Measurements from ENCODE around the gene MAP2. TPM values are rescaled to one million over a fixed set of nuclear protein-coding genes. Genes with fewer than 3 reads are reported as not detected.

The MAP2 gene
- total RNA-seq, 2 donors from 2014 or later: 18.8 to 30.7 TPM

DNA sequence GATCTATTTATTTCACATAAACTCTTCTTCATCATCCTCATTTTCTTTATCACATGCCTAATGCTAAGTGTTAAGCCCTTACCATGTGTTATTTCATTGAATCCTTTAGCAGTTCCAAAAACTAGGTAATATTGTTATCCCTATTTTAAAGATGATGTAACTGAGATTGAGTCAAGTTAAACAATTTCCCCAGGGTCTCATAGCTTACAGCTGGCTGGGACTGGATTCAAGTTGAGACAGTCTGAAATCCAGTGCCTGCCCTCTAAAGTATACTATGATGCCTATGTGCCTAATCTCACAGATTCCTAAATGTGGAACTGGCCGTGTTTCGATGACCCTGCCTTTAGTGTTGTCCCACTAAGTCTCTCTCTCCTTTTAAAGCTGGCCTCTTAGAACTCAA lies 108.5 kb downstream of the MAP2 start:
- no peak overlapping the region for H3K27ac ChIP-seq
- 92% methylated on average over 2 of the region's 2 CpGs for WGBS
- no peaks in the 10 kb centered on the region for H3K9me3 ChIP-seq
- no peak for DNase-seq (ENCODE audit: low spot score)
- TF ChIP-seq POLR2AphosphoS5 (IDR thresholded peaks at IDR 0.05) (no peak), POLR2A (IDR thresholded peaks at IDR 0.05) (no peak)
- TF ChIP-seq, protein P1, sequence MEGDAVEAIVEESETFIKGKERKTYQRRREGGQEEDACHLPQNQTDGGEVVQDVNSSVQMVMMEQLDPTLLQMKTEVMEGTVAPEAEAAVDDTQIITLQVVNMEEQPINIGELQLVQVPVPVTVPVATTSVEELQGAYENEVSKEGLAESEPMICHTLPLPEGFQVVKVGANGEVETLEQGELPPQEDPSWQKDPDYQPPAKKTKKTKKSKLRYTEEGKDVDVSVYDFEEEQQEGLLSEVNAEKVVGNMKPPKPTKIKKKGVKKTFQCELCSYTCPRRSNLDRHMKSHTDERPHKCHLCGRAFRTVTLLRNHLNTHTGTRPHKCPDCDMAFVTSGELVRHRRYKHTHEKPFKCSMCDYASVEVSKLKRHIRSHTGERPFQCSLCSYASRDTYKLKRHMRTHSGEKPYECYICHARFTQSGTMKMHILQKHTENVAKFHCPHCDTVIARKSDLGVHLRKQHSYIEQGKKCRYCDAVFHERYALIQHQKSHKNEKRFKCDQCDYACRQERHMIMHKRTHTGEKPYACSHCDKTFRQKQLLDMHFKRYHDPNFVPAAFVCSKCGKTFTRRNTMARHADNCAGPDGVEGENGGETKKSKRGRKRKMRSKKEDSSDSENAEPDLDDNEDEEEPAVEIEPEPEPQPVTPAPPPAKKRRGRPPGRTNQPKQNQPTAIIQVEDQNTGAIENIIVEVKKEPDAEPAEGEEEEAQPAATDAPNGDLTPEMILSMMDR (IDR thresholded peaks at IDR 0.05): no peak
- no peak overlapping the region for H3K4me3 ChIP-seq
- no peaks in the 10 kb centered on the region for H3K36me3 ChIP-seq
- no peaks in the 10 kb centered on the region for H3K27me3 ChIP-seq (replicated peaks; ENCODE audit: insufficient read depth)
- H3K4me1 ChIP-seq (replicated peaks): no peaks in the 10 kb centered on the region
- intact Hi-C loops (cut with DNase I): no loop called here

DNA sequence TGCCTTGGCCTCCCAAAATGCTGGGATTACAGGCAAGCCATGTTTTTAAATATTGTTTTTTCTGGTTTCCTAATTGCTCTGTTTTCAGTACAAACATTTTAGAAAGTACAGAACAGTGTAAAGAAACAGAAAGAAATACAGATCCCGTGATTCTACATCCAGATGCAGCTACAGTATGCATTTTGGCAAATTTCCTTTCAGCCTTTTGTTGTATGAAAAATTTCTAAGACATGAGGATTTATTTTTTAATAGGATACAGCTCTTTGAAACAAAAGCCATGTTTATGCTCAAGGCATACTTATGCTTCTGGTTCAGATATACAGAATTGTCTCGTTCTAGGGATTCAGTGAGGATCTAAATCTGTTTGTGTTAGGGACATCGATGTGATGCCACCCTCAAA lies 109.5 kb downstream of the MAP2 start:
- no peak overlapping the region for H3K4me3 ChIP-seq
- no peak for DNase-seq (ENCODE audit: low spot score)
- no peak overlapping the region for H3K27ac ChIP-seq
- no peaks in the 10 kb centered on the region for H3K4me1 ChIP-seq (replicated peaks)
- no peaks in the 10 kb centered on the region for H3K9me3 ChIP-seq
- WGBS: 83% methylated on average over 3 of the region's 3 CpGs
- TF ChIP-seq POLR2A (IDR thresholded peaks at IDR 0.05) (no peak), POLR2AphosphoS5 (IDR thresholded peaks at IDR 0.05) (no peak)
- TF ChIP-seq, protein P1 (IDR thresholded peaks at IDR 0.05): no peak
- intact Hi-C loops (cut with DNase I): no loop called here
- no peaks in the 10 kb centered on the region for H3K36me3 ChIP-seq
- no peaks in the 10 kb centered on the region for H3K27me3 ChIP-seq (replicated peaks; ENCODE audit: insufficient read depth)

DNA sequence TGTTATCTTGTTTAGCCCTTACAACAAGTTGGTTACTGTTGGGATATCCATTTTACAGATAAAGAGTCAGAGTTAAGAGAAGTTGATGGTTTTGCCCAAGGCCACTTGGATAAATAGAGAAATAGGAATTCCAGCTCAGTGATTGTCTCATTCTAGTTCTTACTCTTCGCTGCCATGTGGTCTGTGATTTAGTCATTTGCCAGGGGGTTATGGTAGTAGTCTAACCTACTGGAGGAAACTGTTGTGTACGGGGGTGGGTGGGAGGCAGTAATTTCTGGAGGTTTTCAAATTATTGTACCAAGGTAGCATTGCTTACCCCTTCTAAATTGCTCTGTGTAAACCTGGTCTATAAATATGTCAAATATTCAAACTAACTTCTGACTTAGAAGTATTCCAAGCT lies 110.4 kb downstream of the MAP2 start:
- no peak overlapping the region for H3K27ac ChIP-seq
- H3K4me1 ChIP-seq (replicated peaks): no peaks in the 10 kb centered on the region
- intact Hi-C loops (cut with DNase I): no loop called here
- TF ChIP-seq, protein P1 (IDR thresholded peaks at IDR 0.05): no peak
- no peak for TF ChIP-seq POLR2AphosphoS5 (IDR thresholded peaks at IDR 0.05)
- no peak for TF ChIP-seq POLR2A (IDR thresholded peaks at IDR 0.05)
- no peaks in the 10 kb centered on the region for H3K27me3 ChIP-seq (replicated peaks; ENCODE audit: insufficient read depth)
- no peaks in the 10 kb centered on the region for H3K9me3 ChIP-seq
- H3K36me3 ChIP-seq: no peaks in the 10 kb centered on the region
- no peak for DNase-seq (ENCODE audit: low spot score)
- WGBS: 94% methylated on average over 2 of the region's 2 CpGs
- H3K4me3 ChIP-seq: no peak overlapping the region

DNA sequence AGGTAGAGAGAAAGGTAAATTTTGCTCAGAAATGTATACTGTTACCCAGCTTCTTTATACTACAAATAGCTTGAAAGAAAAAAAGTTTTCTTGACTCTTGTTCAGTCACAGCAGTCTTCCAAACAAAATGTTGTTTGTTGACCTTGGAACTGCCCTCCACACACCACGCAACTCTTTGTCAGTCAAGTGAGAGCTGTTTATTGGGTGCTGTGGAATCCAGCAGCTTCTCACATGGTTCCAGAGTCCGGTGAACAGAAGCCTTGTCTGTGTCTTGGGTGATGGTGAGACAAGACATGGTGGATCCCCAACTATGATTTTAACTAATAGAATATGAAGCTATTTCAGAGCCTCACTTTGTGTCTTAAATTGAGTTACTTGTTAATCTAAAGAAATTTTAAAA lies 112.5 kb downstream of the MAP2 start:
- H3K36me3 ChIP-seq: no peaks in the 10 kb centered on the region
- intact Hi-C loops (cut with DNase I): no loop called here
- H3K4me3 ChIP-seq: no peak overlapping the region
- H3K27ac ChIP-seq: no peak overlapping the region
- no peaks in the 10 kb centered on the region for H3K9me3 ChIP-seq
- H3K4me1 ChIP-seq (replicated peaks): no peaks in the 10 kb centered on the region
- no peak for DNase-seq (ENCODE audit: low spot score)
- TF ChIP-seq, protein P1 (IDR thresholded peaks at IDR 0.05): no peak
- no peak for TF ChIP-seq POLR2A (IDR thresholded peaks at IDR 0.05)
- TF ChIP-seq POLR2AphosphoS5 (IDR thresholded peaks at IDR 0.05): no peak
- no peaks in the 10 kb centered on the region for H3K27me3 ChIP-seq (replicated peaks; ENCODE audit: insufficient read depth)
- WGBS: 60% methylated on average over 2 of the region's 2 CpGs

DNA sequence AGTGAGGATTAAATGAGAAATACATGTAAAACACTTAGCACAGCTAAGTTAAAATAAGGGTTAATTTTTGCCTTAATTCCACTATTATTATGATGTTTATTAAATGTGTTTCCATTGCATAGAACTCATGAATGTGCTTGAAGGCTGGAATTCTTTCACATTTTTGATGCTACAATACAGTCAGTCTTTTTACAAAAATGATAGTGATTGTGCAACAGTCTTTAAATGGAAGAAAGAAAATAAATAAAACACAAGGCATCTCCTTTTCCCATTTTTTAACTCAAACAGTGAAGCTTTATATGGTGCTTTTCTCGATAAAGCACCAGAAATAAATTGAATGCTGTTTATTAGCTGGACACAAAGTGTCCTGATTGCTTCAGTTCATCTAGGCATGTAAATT lies 123.9 kb downstream of the MAP2 start:
- no peaks in the 10 kb centered on the region for H3K27me3 ChIP-seq (replicated peaks; ENCODE audit: insufficient read depth)
- no peaks in the 10 kb centered on the region for H3K36me3 ChIP-seq
- intact Hi-C loops (cut with DNase I): no loop called here
- H3K9me3 ChIP-seq: no peaks in the 10 kb centered on the region
- no peak for DNase-seq (ENCODE audit: low spot score)
- no peaks in the 10 kb centered on the region for H3K4me1 ChIP-seq (replicated peaks)
- TF ChIP-seq POLR2A (IDR thresholded peaks at IDR 0.05): no peak
- TF ChIP-seq, protein P1 (IDR thresholded peaks at IDR 0.05): no peak
- TF ChIP-seq POLR2AphosphoS5 (IDR thresholded peaks at IDR 0.05): no peak
- no peak overlapping the region for H3K4me3 ChIP-seq
- WGBS: 57% methylated on average over 1 of the region's 1 CpG
- no peak overlapping the region for H3K27ac ChIP-seq
